Measurements from ENCODE around the gene PHYH. TPM values are rescaled to one million over a fixed set of nuclear protein-coding genes. Genes with fewer than 3 reads are reported as not detected.

PHYH gene
- total and polyA plus RNA-seq, 2 of the 4 experiments (the other 2 are of a cell fraction): 10.9 to 13.4 TPM

DNA sequence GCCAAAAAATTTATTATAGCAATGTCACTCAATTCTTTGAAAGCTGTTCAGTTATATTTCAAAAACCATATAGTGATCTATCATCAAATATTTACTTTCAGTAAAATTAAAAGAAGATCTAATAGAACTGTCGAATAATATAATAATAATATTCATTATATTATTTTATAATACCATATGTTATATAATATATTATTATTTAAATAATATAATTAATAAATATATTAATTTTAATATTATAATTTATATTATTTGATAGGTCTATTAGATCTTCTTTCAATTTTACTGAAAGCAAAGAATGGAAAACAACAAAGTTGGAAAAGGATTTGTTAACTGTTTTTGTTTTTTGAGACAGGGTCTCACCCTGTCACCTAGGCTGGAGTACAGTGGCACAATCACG, 43.2 kb downstream of the PHYH start:
- Histone ChIP-seq H3K18ac (ENCODE audit: low read depth, low read length) (no peak overlapping the region), H3K14ac (replicated peaks; ENCODE audit: low read depth, low read length) (no peak overlapping the region), H3K9me3 (ENCODE audit: control insufficient read depth, insufficient read depth, low read length) (no peaks in the 10 kb centered on the region), H2AK9ac (replicated peaks; ENCODE audit: low read depth, low read length, poor library complexity) (no peak overlapping the region), H3K4me3 (ENCODE audit: insufficient read depth, low read depth, low read length) (no peak overlapping the region), H3K23ac (ENCODE audit: low read depth, low read length) (no peak overlapping the region), H3K36me3 (ENCODE audit: control insufficient read depth, insufficient read depth, low read length) (no peaks in the 10 kb centered on the region), H3K56ac (ENCODE audit: extremely low read depth, insufficient read depth, low read length) (no peak overlapping the region), H3K27ac (ENCODE audit: insufficient read depth, low read length) (no peak overlapping the region), H4K8ac (ENCODE audit: low read depth in 2 of 2, low read length in 2 of 2) (no peak overlapping the region), H3K27me3 (ENCODE audit: control insufficient read depth, insufficient read depth, low read length) (peaks cover 6% of the 10 kb centered on the region), H2BK5ac (ENCODE audit: low read depth, low read length, poor library complexity, severe bottlenecking) (no peak overlapping the region), H4K91ac (ENCODE audit: insufficient read depth, low read depth, low read length) (no peak overlapping the region), H3K4me2 (ENCODE audit: low read depth, low read length) (no peak overlapping the region), H4K5ac (ENCODE audit: low read depth, low read length) (no peak overlapping the region), H4K20me1 (ENCODE audit: insufficient read depth, low read length) (no peaks in the 10 kb centered on the region), H3K4me1 (ENCODE audit: control insufficient read depth, insufficient read depth, low read length) (no peaks in the 10 kb centered on the region), H2AK5ac (ENCODE audit: low read depth, low read length) (no peak overlapping the region), H2AFZ (replicated peaks; ENCODE audit: low read length, poor library complexity) (no peak overlapping the region), H2BK20ac (ENCODE audit: low read depth, low read length) (no peak overlapping the region), H2BK15ac (ENCODE audit: low read depth, low read length) (no peak overlapping the region), H2BK120ac (ENCODE audit: low read depth, low read length) (no peak overlapping the region), H3K4ac (ENCODE audit: low read depth, low read length) (no peak overlapping the region), H3K9me1 (ENCODE audit: insufficient read depth, low read length) (no peaks in the 10 kb centered on the region), H3K9ac (ENCODE audit: low read depth, low read length) (no peak overlapping the region), H3K79me1 (ENCODE audit: low read depth in 1 of 2, low read length in 2 of 2) (no peaks in the 10 kb centered on the region)
- no TSS peak for BruUV-seq (replicated peaks)
- DNase-seq (no peak), ATAC-seq (ENCODE audit: low read depth) (no peak)
- dilution Hi-C loops (cut with HindIII; ENCODE audit: low sequenced_read_pairs, unreplicated experiment): no loop called here
- intact Hi-C loops (cut with micrococcal nuclease): no loop called here
- TF ChIP-seq RFX5 (IDR thresholded peaks at IDR 0.05; ENCODE audit: low read depth, low read length) (no peak), RAD21 (IDR thresholded peaks at IDR 0.05; ENCODE audit: low read length) (no peak), SMC3 (IDR thresholded peaks at IDR 0.05; ENCODE audit: low read depth, low read length) (no peak), ELK1 (IDR thresholded peaks at IDR 0.05; ENCODE audit: borderline replicate concordance, low read depth, low read length) (no peak)
- TF ChIP-seq, protein P1, sequence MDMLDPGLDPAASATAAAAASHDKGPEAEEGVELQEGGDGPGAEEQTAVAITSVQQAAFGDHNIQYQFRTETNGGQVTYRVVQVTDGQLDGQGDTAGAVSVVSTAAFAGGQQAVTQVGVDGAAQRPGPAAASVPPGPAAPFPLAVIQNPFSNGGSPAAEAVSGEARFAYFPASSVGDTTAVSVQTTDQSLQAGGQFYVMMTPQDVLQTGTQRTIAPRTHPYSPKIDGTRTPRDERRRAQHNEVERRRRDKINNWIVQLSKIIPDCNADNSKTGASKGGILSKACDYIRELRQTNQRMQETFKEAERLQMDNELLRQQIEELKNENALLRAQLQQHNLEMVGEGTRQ (IDR thresholded peaks at IDR 0.05; ENCODE audit: low read depth, low read length): no peak
- in situ Hi-C loops (cut with MboI; ENCODE audit: low sequenced_read_pairs): no loop called here
- ChIA-PET CTCF (no interaction called here), POLR2A (ENCODE audit: unreplicated experiment) (no interaction called here)
- no CpG with 5 or more reads among the region's 2 CpGs for WGBS, 2 experiments (ENCODE audit: extremely low coverage in 2 of 2, insufficient read length in 1 of 2)
